ENCODE data around the gene KNTC1. TPM values are rescaled to one million over a fixed set of nuclear protein-coding genes. Genes with fewer than 3 reads are reported as not detected.
"Not testable (repeated sequence)": the region's sequence is repeated elsewhere in the genome, so short reads cannot be mapped to it uniquely, and the experiment has no call there.

Gene KNTC1
- total RNA-seq, 1 experiment from 2014 or later: 65.9 TPM

- no peak overlapping the region for H3K27ac ChIP-seq (ENCODE audit: low read length)
- H3K79me2 ChIP-seq (ENCODE audit: low read length): no peaks in the 10 kb centered on the region
- H3K4me3 ChIP-seq (ENCODE audit: low read length): no peak overlapping the region
- H3K9me3 ChIP-seq (ENCODE audit: low read length): no peaks in the 10 kb centered on the region
- no peaks in the 10 kb centered on the region for H3K4me1 ChIP-seq (ENCODE audit: low read length)
- no peak for DNase-seq
- H2AFZ ChIP-seq (ENCODE audit: low read length): no peak overlapping the region
- H3K4me2 ChIP-seq (ENCODE audit: low read depth, low read length, poor library complexity, severe bottlenecking): no peak overlapping the region
- H4K20me1 ChIP-seq (ENCODE audit: insufficient read depth, low read depth, low read length): no peaks in the 10 kb centered on the region
- H3K27me3 ChIP-seq (ENCODE audit: low read length): no peaks in the 10 kb centered on the region
- no peaks in the 10 kb centered on the region for H3K9me2 ChIP-seq (replicated peaks; ENCODE audit: insufficient read depth, low read length)
- peaks cover 39% of the 10 kb centered on the region for H3K36me3 ChIP-seq (ENCODE audit: insufficient read depth, low read length)
- no peak overlapping the region for H3K9ac ChIP-seq (ENCODE audit: low read length)
Observed at GRCh38 chr12:122558745-122559641, 31.9 kb downstream of the KNTC1 start.

GRCh38 chr12:122560138-122560537 is 33.1 kb downstream of the KNTC1 start:
- H2AFZ ChIP-seq (ENCODE audit: low read length): no peak overlapping the region
- no peaks in the 10 kb centered on the region for H4K20me1 ChIP-seq (ENCODE audit: insufficient read depth, low read depth, low read length)
- no peaks in the 10 kb centered on the region for H3K27me3 ChIP-seq (ENCODE audit: low read length)
- no peak overlapping the region for H3K27ac ChIP-seq (ENCODE audit: low read length)
- H3K36me3 ChIP-seq (ENCODE audit: insufficient read depth, low read length): peaks cover 33% of the 10 kb centered on the region
- H3K4me1 ChIP-seq (ENCODE audit: low read length): no peaks in the 10 kb centered on the region
- H3K4me3 ChIP-seq (ENCODE audit: low read length): no peak overlapping the region
- H3K9me3 ChIP-seq (ENCODE audit: low read length): no peaks in the 10 kb centered on the region
- DNase-seq: no peak
- no peak overlapping the region for H3K9ac ChIP-seq (ENCODE audit: low read length)
- H3K79me2 ChIP-seq (ENCODE audit: low read length): no peaks in the 10 kb centered on the region
- no peak overlapping the region for H3K4me2 ChIP-seq (ENCODE audit: low read depth, low read length, poor library complexity, severe bottlenecking)
- no peaks in the 10 kb centered on the region for H3K9me2 ChIP-seq (replicated peaks; ENCODE audit: insufficient read depth, low read length)

- H3K27me3 ChIP-seq (ENCODE audit: low read length): no peaks in the 10 kb centered on the region
- no peaks in the 10 kb centered on the region for H3K79me2 ChIP-seq (ENCODE audit: low read length)
- no peaks in the 10 kb centered on the region for H3K4me1 ChIP-seq (ENCODE audit: low read length)
- H3K9ac ChIP-seq (ENCODE audit: low read length): no peak overlapping the region
- no peak overlapping the region for H3K4me2 ChIP-seq (ENCODE audit: low read depth, low read length, poor library complexity, severe bottlenecking)
- H4K20me1 ChIP-seq (ENCODE audit: insufficient read depth, low read depth, low read length): no peaks in the 10 kb centered on the region
- no peak overlapping the region for H3K4me3 ChIP-seq (ENCODE audit: low read length)
- no peak overlapping the region for H3K27ac ChIP-seq (ENCODE audit: low read length)
- no peak for DNase-seq
- H3K36me3 ChIP-seq (ENCODE audit: insufficient read depth, low read length): peaks cover 20% of the 10 kb centered on the region
- no peak overlapping the region for H2AFZ ChIP-seq (ENCODE audit: low read length)
- H3K9me3 ChIP-seq (ENCODE audit: low read length): no peaks in the 10 kb centered on the region
- H3K9me2 ChIP-seq (replicated peaks; ENCODE audit: insufficient read depth, low read length): no peaks in the 10 kb centered on the region
Observed at GRCh38 chr12:122563361-122563760, 36.3 kb downstream of the KNTC1 start.

- not testable (repeated sequence) for H3K4me1 ChIP-seq (ENCODE audit: low read length); H3K9me3 ChIP-seq (ENCODE audit: low read length); H3K79me2 ChIP-seq (ENCODE audit: low read length); H3K4me3 ChIP-seq (ENCODE audit: low read length); H3K9ac ChIP-seq (ENCODE audit: low read length); H2AFZ ChIP-seq (ENCODE audit: low read length); H3K4me2 ChIP-seq (ENCODE audit: low read depth, low read length, poor library complexity, severe bottlenecking); H3K9me2 ChIP-seq (replicated peaks; ENCODE audit: insufficient read depth, low read length); DNase-seq; H4K20me1 ChIP-seq (ENCODE audit: insufficient read depth, low read depth, low read length); H3K27me3 ChIP-seq (ENCODE audit: low read length); H3K27ac ChIP-seq (ENCODE audit: low read length)
- H3K36me3 ChIP-seq (ENCODE audit: insufficient read depth, low read length): peaks cover 18% of the 10 kb centered on the region; the same call in 1 of the 2 replicates
Observed at GRCh38 chr12:122566816-122567215, 39.8 kb downstream of the KNTC1 start.

GRCh38 chr12:122569288-122569687 is 42.2 kb downstream of the KNTC1 start:
- H3K27ac ChIP-seq (ENCODE audit: low read length): no peak overlapping the region
- no peak overlapping the region for H2AFZ ChIP-seq (ENCODE audit: low read length)
- no peak for DNase-seq
- no peaks in the 10 kb centered on the region for H3K4me1 ChIP-seq (ENCODE audit: low read length)
- H3K9ac ChIP-seq (ENCODE audit: low read length): no peak overlapping the region
- no peaks in the 10 kb centered on the region for H3K9me3 ChIP-seq (ENCODE audit: low read length)
- peaks cover 20% of the 10 kb centered on the region; the same call in 1 of the 2 replicates for H3K36me3 ChIP-seq (ENCODE audit: insufficient read depth, low read length)
- H3K79me2 ChIP-seq (ENCODE audit: low read length): no peaks in the 10 kb centered on the region
- no peaks in the 10 kb centered on the region for H3K27me3 ChIP-seq (ENCODE audit: low read length)
- H3K4me3 ChIP-seq (ENCODE audit: low read length): no peak overlapping the region
- H3K9me2 ChIP-seq (replicated peaks; ENCODE audit: insufficient read depth, low read length): no peaks in the 10 kb centered on the region
- no peak overlapping the region for H3K4me2 ChIP-seq (ENCODE audit: low read depth, low read length, poor library complexity, severe bottlenecking)
- H4K20me1 ChIP-seq (ENCODE audit: insufficient read depth, low read depth, low read length): no peaks in the 10 kb centered on the region

GRCh38 chr12:122570006-122570405 is 43.0 kb downstream of the KNTC1 start:
- DNase-seq; H3K27ac ChIP-seq (ENCODE audit: low read length); H2AFZ ChIP-seq (ENCODE audit: low read length); H3K4me2 ChIP-seq (ENCODE audit: low read depth, low read length, poor library complexity, severe bottlenecking); H3K27me3 ChIP-seq (ENCODE audit: low read length); H3K9ac ChIP-seq (ENCODE audit: low read length); H3K79me2 ChIP-seq (ENCODE audit: low read length); H3K4me1 ChIP-seq (ENCODE audit: low read length); H3K9me2 ChIP-seq (replicated peaks; ENCODE audit: insufficient read depth, low read length); H4K20me1 ChIP-seq (ENCODE audit: insufficient read depth, low read depth, low read length); H3K9me3 ChIP-seq (ENCODE audit: low read length); H3K4me3 ChIP-seq (ENCODE audit: low read length): not testable (repeated sequence)
- peaks cover 21% of the 10 kb centered on the region; the same call in 1 of the 2 replicates for H3K36me3 ChIP-seq (ENCODE audit: insufficient read depth, low read length)

GRCh38 chr12:122571821-122572220 is 44.8 kb downstream of the KNTC1 start:
- Histone ChIP-seq H3K27me3 (ENCODE audit: low read length) (no peaks in the 10 kb centered on the region), H3K4me3 (ENCODE audit: low read length) (no peak overlapping the region), H3K4me2 (ENCODE audit: low read depth, low read length, poor library complexity, severe bottlenecking) (no peak overlapping the region), H3K4me1 (ENCODE audit: low read length) (no peaks in the 10 kb centered on the region), H3K36me3 (ENCODE audit: insufficient read depth, low read length) (peaks cover 33% of the 10 kb centered on the region), H3K79me2 (ENCODE audit: low read length) (no peaks in the 10 kb centered on the region), H3K9me3 (ENCODE audit: low read length) (no peaks in the 10 kb centered on the region), H3K27ac (ENCODE audit: low read length) (no peak overlapping the region), H3K9ac (ENCODE audit: low read length) (no peak overlapping the region), H2AFZ (ENCODE audit: low read length) (no peak overlapping the region), H4K20me1 (ENCODE audit: insufficient read depth, low read depth, low read length) (no peaks in the 10 kb centered on the region), H3K9me2 (replicated peaks; ENCODE audit: insufficient read depth, low read length) (no peaks in the 10 kb centered on the region)
- no peak for DNase-seq

GRCh38 chr12:122583294-122583693 is 56.2 kb downstream of the KNTC1 start:
- H3K27me3 ChIP-seq (ENCODE audit: low read length); H3K4me2 ChIP-seq (ENCODE audit: low read depth, low read length, poor library complexity, severe bottlenecking); H3K79me2 ChIP-seq (ENCODE audit: low read length); H2AFZ ChIP-seq (ENCODE audit: low read length); H3K9me3 ChIP-seq (ENCODE audit: low read length); H3K9me2 ChIP-seq (replicated peaks; ENCODE audit: insufficient read depth, low read length); H3K9ac ChIP-seq (ENCODE audit: low read length); DNase-seq; H3K4me1 ChIP-seq (ENCODE audit: low read length); H3K27ac ChIP-seq (ENCODE audit: low read length); H4K20me1 ChIP-seq (ENCODE audit: insufficient read depth, low read depth, low read length); H3K4me3 ChIP-seq (ENCODE audit: low read length): not testable (repeated sequence)
- peaks cover 50% of the 10 kb centered on the region for H3K36me3 ChIP-seq (ENCODE audit: insufficient read depth, low read length)
